NCI-H1105 treated with DMSO at 0.1 percent for 48 hours (cell line): ENCODE results near the gene HPSE2.

Experiments
- DNase-seq: peaks from one replicate; lab custom pipeline; 2025; lab: John Stamatoyannopoulos, UW

HPSE2 gene

DNA sequence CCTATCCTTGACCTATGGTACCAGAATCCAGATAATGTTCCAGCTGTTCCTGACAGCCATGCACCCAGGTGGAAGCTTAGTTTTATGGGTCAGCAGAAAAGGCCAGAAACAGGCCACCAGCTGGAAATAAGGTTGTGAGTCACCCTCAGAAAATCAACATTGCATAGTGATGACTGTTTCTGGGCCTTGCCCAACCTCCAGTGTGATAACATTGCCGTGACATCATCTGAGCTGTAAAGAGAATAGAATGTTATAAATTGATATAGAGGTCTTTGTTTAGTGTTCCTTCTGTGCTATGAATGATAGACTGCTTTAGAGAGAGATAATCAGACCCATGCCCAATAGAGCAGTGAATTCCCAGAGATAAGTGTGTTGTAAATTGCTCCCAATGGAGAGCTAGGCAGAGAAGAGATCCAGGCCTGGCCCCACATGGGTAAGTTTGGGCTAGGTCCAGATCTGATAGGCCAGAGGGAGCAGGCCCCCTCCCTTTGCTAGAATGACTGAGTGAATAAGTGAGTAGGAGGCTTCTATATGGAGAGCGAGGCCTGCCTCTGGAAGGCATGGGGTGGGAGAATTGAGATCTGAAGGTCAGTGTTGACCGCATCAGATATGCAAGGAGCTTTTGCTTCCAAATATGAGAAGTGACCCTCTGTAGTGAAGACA, 774.7 kb downstream of the HPSE2 start:
- DNase-seq: no peak

DNA sequence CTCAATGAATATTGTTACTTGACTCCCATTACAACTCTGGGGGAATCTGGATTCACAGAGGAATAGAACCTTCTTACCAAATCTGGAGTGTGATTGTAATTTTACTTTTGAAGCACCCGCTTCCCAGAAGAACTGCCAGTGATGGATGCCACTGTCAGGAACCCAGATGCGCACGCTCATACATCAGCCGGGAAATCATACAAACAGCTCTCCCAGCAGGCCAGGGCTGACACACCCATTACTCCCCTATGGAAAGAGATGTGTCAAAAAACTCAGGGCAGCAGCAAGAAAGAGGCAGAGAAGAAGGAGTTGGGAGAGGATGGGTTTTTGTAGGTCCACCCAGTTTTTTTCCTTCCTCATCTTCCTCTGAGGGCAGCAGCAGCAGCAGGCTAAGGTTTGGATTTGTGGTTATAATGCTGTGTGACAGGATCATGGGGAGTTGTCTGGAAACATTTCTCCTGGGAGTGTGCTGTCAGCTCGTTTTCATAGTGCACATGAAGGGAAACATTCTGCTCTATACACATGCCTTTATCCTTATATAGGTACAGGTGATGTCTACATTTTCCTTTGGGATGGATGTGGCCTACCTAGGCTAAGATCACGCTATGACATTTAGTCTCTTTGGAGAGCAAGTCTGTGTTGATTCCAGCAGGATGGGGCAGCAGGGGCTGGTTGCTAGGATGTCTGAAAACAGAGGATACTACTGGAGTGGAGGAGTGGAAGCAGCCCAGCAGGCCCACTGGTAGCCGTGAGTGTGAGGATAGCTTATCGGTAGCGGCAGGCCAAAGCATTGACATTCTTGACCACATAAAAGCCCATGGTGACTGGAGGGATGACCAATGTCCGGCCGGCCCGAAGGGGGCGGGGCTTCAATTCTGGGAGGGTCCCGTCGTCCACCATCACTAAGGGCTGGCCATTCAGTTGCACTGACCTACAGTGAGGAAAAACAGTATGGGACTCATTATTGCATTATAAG, 776.6 kb downstream of the HPSE2 start:
- DNase-seq: no peak

DNA sequence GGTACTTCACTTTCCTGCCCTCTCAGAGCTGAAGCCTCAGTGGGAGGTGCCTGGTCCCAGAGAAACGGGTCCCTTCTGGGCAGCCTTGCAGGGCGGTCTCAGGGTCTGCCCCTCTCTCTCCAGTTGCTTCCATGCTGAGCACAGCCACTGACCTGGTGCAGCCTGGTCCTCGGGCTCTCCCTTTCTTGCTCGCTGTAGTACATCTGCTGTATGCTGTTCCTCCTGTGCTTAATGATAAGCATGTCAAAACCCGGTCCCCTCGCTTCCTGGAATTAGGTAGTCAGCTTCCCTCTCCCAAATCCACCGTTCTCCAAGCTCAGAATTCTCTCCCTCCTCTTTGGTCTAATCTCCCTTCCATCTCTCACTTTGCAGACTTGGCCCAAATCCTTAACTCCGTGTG, 777.9 kb downstream of the HPSE2 start:
- no peak for DNase-seq

DNA sequence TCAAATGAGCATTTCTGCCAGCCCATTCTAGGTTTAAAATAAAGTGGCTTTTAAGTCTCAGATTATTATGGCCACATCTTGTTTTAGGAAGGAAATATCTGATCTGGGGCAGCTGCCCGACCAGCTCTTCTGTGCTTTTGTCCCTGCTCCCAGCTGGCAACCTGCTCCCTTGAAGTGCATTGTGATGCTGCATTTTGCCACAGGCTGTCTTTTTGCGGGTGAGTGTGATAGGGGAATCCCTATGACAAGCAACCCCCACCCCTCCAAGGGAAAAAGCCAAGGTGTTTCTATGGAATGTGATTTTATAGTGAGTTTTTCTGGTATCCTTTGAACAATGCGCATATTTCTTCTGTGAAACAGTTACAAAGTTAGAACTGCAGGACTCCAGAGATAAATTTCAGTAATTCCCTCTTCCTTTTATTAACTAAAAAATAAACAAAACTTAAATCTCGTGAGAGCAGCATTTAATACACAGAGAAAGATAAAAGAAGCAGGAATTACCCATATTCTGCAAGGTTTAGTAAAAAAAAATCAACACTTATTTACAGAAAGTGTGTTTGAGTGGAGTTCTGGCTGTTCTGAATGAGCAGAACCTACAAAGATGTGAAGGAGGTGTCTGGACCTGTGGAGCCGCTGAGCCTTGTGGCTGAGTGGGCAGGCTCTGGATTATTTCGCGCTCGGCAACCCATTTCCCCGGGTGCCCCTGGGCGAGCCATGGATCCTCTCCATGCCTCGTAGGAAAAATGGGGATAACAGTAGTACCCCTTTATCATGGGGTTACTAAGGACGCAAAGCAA, 778.8 kb downstream of the HPSE2 start:
- DNase-seq: no peak

DNA sequence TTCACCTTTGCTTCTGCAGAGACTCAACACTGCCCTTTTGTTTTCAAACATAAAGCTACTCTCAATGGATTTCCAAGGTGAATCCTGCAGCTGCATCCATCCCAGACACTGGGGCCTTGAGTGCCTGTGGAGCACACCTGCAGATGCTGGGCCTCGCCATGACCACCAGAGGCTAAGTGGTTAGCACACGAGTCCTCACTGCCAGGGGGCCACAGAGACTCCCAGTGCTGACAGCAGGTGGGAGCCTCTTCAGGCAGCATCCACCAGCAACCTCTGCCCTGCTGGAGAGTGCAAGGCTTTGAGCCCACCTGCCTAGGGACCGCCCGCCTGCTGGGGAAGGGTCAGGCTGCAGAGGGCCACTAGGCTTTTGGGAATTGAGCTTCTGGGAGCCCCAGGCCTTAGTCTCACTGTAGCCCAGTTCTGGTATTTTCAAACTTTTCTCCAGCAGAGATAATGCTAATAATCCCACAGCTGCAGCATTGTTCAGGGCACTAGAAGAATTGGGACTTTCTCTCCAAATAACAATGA, 779.5 kb downstream of the HPSE2 start:
- no peak for DNase-seq

DNA sequence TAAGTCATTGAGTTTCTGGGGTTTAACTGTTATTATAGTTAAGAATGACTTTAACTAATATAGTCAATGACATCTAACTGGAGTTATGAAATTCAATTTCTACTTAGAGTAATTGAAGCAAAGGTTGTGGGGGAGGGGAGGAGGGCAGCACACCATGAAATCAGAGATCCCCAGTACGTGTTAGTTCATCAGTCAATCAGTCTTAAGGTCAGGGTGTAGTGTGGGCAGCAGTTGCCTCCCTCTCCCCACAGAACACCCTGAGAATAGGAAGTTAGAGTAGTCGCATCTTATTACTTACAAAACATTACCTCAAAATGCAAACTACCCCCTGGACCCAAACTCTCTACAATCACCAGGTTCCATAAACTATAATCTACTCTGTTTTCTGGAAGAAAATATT, 781.9 kb downstream of the HPSE2 start:
- no peak for DNase-seq

DNA sequence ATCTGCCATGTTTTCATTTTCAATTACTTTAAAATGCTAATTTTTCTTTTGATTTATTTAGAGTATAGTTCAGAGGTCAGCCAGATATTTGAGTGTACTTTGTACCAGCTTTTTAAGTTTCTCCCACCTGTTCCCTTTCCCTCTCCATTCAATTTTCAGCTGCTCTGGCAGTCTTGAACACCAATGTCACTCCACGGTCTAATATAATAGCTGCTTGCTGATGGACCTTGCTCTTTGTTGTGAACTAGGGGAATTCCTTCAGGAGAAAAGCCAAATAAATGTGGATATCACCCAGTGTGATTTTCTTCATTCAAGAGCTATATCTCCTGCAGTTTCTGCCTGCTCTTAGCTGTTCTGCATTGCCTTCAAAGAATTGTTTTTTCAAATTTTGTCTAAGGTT, 785.0 kb downstream of the HPSE2 start:
- DNase-seq: no peak

DNA sequence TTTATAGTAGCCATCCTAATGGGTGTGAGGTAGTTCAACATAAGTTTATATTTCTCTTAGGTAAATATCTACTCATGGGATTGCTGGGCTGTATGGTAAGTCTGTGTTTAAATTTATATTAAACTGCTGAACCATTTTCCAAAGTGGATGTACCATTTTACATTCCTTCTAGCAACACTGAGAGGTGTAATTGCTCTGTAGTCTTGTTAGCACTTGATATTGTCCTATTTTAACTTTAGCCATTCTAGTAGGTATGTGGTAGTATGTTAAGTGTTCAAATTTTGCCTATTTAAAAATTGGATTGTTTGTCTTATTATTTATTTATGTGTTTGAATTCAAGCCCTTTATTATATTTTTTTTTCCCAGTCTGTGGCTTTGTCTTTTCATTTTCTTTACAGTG, 786.4 kb downstream of the HPSE2 start:
- no peak for DNase-seq

DNA sequence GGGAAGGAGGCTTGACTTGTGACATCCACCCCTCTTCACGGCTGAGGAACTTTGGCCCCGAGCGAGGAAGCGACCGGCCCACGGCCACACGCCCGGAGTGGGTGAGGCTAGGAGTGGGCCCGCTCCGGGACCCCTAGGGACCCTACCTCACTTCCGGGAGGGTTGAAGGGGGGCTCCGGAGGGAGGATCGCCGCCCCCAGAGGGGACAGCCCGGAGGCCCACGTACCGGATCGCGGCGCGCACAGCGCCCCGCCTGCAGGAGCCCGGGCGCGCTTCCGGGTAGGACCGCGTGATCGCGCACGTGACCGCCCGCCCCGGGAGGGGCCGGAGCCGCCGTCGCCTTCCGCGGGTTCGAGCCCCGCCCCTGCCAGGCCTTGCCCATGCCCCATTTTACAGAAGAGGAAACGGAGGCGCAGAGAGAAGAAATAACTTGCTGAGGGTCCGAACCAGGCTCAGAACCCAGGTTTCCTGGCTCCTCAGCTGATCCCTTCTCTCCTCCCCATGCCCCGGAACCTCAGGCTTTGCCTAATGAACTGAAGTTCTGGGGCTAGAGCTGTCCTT, 788.9 kb downstream of the HPSE2 start, which contains the start of gene HPS1:
HPS1 (minus strand) TSS at position 275 of the 561 bp plus-strand sequence. CDS start 3,695 bp downstream, outside the sequence.
- peak; percentile 6 for DNase-seq

DNA sequence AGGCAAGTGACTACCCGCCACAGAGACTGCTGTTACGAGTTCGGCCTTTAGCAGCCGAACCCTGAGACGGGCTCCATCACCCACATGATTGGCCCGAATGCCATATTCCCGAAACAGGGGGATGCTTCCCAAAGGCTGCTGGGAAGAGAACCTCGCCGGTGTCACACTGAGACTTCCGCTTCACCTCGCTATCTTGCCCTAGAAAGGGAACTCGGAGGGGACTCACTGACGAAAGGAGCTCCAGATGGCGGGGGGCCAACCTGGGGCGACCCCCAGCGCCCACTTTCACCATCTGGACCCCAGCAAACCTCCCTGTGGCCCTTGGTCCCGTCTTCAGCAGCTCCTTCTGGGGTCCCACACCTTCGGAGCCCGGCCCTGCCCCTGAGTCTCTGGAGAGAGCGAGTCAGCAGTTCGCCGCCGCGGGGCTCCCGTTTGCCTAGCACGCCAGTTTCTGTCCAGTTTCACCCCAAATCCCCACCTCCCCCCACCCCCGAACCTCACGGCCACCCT, 789.4 kb downstream of the HPSE2 start:
- no peak for DNase-seq

DNA sequence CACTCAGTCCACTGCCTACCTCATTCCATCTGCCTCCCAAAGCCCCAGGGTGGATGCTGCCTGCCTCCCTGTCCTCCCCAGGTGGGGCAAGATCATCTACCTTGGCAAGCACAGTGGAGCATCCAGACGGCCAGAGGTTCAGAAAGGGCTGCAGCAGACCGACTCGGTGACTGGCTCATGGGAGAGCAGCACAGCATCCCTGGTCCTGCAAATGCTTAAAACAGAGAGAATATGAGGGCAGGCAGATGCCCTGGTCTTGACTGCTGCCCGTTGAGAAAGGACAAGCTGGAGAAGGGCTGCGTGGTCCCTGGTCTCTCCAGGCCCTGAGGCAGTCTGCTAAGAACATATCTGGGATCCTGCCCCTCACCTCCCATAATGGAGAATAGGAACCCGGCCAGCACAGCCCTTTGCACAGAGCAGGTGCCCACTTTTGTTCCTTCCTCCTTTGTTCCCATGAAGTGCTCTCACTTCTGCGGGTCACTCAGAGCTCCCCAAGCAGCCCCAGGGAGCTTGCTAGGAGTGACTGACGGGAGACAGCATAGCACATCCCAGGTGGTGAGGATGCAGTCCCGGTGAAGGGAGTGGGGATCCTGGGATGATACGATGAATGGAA, 790.3 kb downstream of the HPSE2 start:
- DNase-seq: no peak

DNA sequence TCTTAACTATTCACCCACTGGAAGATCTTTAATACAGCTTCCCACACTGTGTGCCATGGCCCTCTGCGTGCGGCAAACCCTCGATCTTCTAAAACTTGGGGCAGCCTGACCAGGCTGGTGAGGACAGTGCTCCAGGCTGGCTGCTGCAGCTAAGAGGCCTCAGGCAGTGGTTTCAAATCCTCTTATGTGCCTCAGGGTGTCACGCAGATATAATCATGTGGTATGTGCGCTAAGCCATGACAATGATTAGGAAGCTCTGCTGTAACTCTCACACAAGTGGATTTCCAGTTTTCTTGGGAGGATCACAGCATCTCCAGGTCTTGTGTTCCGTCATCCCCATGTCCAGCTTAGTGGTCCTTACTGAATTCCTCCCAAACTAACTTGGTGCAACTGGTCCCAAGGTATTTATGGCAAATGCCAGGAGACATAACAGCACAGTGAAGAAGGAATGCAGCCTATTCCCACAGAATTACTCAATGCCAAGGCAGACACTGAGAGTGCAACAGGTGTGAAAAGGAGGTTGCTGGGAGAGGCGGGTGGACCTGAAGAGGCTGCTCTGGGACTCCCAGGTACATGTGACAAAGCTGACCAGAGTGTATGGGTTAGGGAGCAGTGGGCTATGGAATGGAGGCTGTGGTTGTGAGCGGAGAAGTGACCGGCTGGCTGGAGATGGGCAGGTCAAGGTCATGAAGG, 791.2 kb downstream of the HPSE2 start:
- DNase-seq: no peak

DNA sequence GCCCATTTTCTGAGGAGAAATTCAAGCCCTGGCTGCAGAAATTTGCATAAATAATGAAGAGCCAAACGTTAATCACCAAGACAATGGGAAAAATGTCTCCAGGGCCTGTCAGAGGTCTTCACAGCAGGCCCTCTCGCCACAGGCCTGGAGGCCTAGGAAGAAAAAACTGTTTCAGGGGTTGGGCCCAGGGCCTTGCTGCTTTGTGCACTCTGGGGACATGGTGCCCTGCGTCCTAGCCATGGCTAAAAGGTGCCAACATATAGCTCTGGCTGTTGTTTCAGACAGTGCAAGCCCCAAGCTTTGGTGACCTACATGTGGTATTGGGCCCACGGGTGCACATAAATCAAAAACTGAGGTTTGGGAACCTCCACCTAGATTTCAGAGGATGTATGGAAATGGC, 796.9 kb downstream of the HPSE2 start:
- no peak for DNase-seq

DNA sequence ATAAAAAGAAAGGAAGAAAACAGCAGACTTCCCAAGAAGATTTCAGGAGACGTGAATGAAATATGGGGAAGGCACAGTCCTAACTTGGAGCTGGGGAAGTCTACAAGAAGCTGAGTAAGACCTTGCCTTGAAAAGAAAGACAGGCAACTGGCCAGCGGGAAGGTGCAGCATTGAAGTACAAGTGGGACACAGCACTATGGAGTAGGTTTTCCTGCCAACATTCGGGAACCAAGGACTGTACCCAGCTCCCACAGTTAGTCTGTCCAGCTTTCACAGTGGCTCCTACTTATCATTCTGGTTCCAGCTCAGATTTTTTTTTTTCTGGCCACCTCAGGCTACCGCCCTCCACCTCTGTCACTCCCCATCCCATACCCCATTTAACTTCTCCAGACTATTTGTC, 798.9 kb downstream of the HPSE2 start:
- no peak for DNase-seq

DNA sequence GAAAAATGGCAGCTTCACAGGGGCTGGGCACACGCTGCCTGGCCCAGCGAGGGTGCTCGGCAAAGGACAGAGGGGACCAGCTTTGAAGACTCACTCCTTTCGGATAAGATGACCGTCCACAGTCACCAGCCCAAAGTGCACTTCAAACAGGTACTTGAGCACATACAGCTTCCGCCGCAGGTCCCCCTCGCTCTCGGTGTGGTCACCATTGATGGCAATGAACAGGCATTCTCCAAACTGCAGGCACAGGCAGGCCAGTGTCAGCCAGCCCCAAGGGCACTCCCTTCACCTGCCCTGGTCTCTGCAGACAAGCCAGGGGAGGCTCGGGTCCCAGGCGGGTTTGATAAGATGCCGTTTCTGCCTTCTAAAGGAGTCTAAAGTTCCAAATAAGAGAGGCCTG, 800.5 kb downstream of the HPSE2 start:
- DNase-seq: no peak

DNA sequence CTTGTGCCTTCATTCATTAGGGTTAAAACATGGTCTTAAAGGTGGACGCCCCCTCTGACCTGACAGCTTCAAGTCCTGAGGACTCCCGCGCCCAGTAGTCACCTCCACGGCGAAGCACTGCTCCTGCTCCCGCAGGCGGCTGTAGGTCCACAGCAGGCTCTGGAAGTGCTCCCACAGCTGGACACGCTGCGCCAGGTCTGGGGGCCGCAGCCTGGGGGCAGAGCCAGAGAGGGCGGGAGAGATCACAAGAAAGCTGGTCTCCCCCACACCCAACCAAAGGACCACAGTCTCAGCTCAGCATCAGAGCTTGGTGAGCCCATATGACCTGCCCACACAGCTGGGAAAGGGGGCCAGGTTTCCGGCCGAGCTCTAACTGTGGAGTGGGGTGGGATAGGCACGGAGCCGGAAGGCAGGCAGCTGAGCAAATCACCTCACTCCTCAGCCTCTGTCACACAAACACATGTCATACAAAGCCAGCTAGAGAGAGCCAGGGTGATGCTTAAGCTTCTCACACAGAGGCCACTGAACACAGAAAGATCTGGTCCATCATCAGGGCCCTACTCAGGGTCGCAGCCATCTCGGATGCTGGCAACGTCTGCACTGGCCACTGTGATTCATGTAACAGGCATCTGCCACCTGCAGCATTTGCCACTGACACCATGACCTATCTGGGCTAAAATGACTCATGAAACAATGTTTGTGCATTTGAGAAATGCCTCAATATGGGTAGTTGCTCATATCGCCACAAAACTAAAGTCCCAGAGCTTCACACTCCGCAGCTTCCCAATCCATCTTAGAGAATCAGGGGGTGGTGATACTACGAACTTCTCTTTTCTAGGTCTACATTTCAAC, 801.5 kb downstream of the HPSE2 start:
- no peak for DNase-seq

DNA sequence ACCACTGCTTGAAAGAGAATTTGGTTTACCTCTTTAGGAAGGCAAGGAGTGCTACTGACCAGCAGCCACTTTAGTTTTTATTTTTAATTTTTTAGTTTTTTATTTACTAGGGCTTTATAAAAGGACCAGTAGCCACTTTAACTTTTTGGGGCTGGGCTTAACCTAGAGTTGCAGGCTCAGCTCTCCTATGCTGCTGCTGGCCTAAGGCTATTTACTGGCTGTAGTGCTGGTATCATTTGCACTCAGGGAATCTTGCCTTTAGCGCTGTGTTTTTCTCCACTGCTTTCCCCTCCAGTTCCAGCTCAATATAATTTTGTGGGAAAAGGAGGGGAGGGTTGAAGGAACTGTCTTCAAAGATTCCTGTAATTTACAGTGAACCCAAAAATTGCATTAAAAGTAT, 802.3 kb downstream of the HPSE2 start:
- DNase-seq: no peak

DNA sequence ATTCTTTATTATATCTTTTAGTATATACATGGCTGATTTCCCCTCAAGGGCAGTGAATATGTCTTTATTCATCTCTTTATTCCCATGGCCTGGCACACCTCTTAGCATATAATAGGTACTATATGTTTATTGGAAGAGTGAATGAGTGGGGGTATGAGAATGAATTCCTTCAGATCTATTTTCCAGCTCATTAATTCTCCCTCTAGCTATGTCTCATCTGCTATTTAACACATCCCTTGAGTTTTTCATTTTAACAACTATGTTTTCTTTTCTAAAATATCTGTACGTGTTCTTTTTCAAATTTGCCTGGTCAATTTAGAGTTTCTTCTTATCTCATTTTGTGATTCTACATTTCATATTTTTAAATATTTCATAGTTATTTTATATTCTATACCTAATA, 803.3 kb downstream of the HPSE2 start:
- DNase-seq: no peak

DNA sequence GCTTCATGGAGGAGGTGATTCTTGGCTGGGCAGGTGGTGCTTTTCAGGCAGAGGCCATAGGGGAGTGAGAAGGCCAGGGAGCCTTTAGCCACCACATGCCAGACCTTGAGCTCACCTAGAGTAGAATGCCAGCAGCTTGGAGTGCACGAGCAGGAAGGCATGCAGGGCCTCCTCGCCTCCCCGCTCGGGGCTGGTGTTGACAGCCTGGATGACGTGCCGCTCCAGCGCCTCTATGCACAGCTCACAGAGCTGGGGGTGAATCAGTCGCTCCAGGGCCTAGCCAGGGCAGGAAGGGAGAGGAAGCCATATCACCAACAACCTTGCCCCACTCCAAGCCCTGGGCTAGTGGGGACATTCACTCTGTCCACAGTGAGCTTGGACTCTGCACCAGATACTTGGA, 804.6 kb downstream of the HPSE2 start:
- DNase-seq: no peak

DNA sequence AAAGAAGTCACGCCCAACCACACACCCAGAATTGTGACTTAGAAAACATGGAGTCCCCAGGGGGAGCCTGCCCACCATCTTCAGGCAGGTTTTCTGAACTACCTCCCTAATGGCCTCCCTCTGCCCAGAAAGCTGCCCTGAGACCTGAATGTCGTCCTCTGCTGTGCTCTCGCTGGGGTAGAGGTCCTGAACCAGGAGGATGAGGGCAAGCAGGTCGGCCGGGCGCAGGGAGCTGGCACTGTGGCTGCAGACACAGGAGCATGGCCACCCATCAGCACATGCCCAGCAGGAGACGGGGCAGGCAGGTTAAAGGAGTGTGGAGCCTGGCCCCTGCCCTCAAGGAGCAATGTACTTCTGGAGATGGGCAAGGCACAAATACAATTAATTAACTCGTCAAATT, 805.2 kb downstream of the HPSE2 start:
- no peak for DNase-seq
